LoVo (cell line): ENCODE data around the gene ANKH.
A peak's percentile ranks its signal among the peaks of the same experiment; 100 is the strongest.
"Not testable (repeated sequence)": the region's sequence is repeated elsewhere in the genome, so short reads cannot be mapped to it uniquely, and the experiment has no call there.

Source experiments
- DNase-seq: peaks from one replicate; pipeline ENCODE4 v3.0.0-alpha.2; 2016; ENCODE audit warnings: low spot score

The ANKH gene

DNA sequence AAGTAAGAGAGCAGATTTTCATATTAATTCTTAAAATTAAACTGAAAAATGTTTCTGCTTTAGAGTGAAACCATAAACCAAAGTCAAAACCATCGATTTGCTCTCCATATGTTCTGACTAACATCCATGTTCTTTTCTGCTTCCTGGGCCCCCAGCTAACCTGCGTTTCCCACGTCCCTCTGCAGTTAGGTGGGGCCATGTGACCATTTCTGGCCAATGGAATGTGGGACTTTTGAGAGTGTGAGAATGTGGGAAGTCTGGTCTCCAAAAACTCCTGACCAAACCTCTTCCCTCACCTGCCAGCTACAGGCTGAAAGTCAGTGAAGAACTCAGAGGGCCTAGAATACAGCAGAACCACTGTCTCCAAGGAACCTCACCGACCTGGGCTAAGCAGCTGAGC, 44.9 kb downstream of the ANKH start:
- no peak for DNase-seq

GRCh38 chr5:14825977-14826376, 45.6 kb downstream of the ANKH start:
- no peak for DNase-seq

DNA sequence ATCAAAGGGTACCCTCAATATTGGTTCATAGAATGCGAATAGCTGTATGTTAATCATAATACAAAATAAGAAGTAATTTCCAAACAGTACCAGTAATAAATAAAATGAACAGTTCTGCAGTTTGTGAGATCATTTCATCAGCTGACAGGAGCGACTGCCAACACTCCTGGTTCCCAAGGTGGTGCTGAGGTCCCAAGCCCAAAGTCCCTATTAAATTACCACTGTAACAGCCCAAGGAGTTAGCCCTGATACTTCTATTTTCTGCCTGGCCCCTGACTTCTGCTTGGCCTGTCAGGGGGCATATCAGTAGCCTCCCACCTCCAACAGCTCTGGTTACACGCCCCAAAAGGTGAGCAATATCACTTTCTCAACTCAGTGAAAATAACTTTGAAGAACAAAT, 47.1 kb downstream of the ANKH start:
- DNase-seq: no peak

DNA sequence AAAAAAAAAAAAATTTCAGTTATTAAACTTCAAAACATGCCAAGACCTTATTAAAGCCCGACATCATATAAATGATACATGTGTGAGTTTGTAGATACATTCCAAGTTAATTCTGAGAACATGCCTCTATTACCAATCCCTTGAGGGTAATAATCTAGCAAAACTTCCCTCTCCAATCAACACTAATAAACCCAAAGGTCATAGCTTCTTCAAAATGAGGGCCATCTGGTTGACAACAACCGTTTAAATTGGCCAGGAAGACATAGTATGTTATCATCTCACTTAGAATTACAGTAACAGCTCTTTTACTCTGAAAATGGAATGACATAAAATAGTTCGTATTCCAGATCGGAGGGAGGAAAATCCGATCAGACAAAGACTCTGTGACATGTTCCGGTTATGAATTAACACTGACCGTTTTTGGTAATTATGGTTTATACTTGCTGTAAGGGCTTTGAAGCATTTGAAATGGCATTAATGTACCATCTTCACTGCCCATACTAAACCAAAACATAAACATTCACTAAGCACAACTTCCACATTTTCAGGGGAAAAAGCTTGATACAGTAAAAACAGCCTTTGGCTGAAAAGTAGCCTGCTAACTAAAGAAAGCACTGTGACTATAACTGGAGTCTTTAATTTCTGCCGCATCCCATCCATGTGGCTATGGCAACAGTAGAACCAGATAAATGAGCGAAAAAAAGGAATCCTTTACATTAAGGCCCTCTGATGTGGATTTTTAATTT, 50.3 kb downstream of the ANKH start:
- DNase-seq: no peak

GRCh38 chr5:14818931-14819790, 52.4 kb downstream of the ANKH start:
- DNase-seq: no peak

DNA sequence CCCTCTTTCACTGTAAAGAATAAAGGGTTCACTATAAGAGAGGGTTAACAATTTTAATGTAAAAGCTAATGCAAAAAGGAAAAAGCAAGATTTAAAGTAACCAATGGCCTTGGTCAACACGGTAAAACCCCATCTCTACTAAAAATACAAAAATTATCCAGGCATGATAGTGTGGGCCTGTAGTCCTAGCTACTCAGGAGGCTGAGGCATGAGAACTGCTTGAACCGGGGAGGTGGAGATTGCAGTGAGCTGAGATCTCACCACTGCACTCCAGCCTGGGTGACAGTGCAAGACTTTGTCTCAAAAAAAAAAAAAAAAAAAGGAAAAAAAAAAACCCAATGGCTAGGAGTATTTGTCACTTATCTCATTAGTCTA, 53.8 kb downstream of the ANKH start:
- not testable (repeated sequence) for DNase-seq

- DNase-seq: no peak
These were observed 54.4 kb downstream of the ANKH start for GRCh38 chr5:14816999-14817761.

DNA sequence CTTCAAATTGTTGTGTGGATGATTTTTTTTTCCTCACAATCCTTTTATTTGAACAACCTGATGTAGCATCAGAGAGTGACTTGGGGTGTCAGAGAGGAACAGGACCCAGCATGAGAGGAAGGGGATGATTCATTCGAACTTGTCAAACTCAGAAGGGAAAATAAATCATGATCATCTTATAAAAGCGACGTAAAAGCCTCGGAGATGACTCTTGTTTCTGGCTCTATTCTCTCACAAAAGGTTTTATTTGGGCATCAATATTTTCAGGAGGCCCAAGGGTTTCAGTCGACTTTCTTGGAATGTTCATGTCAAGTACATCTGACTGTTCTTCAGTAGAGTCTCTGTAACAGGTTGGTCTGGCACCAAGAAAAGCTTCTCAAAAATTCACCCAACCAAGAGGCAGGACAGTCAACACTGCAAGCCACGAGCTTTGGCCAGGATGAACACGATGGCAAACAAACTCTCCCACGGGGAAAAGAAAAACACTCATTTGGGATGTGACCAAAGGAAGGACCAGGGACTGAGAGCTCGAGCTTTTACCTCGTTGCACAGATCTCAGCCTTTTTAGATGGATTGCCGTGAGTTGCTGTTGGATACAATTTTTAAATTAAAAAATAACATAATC, 55.1 kb downstream of the ANKH start:
- DNase-seq: no peak

DNA sequence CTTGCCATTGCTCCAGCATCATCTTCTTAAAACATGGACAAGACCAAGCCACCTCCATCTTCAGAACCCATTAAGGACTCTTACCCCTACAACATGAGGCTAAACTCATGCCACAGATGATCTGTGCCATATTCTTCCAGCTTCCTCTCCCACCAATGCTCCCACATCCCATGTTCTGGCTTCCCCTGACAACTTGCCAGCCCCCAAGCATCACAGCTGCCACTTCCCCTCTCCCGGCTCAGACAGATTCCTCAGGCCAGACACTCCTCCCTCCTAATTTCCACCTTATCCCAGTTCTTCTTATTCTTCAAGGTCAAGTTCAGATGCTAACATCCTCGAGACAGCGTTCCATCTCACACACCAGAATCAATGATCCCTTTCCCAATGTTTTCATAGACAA, 57.8 kb downstream of the ANKH start:
- no peak for DNase-seq

DNA sequence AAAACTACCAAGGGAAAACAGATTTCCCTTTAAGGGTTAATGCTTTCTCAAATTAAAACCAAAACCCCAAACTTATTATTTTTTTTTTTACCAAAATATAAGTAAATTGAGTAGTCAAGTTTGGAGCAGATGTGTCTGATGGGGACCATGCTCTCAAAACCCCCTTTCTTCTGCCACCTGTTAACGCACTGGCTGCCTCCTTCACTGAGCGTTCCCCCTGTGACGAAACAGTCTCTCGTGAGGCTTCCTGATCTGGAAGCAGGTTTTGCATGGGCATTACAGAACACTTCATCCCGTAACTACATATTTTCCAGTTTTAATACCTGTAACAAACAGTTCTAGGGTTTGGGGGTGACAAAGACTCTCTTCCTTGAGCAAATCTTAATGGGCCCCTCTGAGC, 59.4 kb downstream of the ANKH start:
- DNase-seq: no peak

DNA sequence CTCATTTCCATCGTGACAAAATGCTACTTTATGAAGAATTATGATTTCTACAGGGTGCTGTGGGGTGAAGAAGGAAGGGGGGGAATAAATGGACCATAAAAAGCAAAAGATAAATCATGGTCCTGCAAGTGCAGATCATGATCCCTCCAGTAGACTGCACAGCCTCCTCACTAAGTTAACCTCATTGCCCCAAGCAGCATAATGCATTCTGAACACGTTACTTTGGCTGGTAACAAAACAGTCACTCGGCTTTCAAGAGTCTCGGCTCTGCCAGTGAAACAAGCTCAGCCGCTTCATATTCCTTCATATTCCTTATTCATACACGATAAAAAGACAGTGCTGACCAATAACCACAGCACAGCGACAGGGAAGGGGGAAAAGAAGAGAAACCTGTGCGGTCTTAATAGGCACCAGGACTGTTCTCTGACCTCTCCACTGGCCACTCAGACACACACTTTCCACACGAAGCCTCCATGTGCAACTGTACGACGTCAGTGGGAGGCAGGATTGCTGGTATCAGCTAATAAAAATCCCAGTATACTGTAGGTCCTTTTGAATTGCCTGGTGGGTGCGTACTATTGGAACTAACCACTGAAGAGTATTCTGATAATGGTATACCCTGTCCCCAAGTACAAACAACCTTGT, 60.5 kb downstream of the ANKH start:
- no peak for DNase-seq

DNA sequence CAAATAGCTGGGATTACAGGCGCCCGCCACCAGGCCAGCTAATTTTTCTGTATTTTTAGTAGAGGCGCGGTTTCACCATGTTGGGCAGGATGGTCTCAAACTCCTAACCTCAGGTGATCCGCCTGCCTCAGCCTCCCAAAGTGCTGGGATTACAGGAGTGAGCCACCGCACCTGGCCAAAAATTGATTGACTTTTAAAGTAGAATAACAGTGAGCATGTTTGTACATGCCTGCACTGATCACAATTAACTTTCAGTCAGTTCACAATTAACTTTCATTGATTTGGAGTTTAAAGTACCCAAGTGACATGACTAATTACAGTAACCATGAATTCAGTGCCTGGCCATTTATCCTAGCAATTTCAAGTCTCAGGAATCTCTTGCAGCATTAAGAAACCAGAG, 61.3 kb downstream of the ANKH start:
- DNase-seq: no peak

- peak; percentile 46 for DNase-seq
These were observed 62.0 kb downstream of the ANKH start for GRCh38 chr5:14809369-14810155.

GRCh38 chr5:14807471-14807870, 64.1 kb downstream of the ANKH start:
- no peak for DNase-seq

DNA sequence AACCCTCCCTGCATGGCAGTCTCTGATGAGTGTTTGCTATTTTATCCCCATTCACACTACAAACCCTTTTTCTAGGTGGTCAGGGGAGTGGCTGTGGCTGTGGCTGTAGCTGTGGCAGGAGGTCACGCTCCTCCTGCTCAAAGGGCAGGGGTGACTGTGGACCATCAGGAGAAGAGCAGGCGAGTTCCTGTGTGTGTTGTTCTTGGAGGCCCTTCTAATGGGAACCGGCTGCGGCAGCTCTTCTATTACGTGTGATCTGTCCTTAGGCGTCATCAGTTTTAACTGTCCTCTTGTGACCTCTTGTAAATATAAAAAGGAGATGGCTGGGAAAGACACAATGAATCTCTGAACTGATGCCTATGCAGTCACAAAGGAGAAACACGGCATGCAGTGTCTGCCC, 65.1 kb downstream of the ANKH start:
- DNase-seq: no peak

- no peak for DNase-seq
These were observed 69.0 kb downstream of the ANKH start for GRCh38 chr5:14802541-14802940.

- DNase-seq: no peak
These were observed 69.8 kb downstream of the ANKH start for GRCh38 chr5:14801792-14802191.

- DNase-seq: not testable (repeated sequence)
These were observed 74.2 kb downstream of the ANKH start for GRCh38 chr5:14797385-14797784.

- DNase-seq: no peak
These were observed 76.9 kb downstream of the ANKH start for GRCh38 chr5:14794583-14795230.

DNA sequence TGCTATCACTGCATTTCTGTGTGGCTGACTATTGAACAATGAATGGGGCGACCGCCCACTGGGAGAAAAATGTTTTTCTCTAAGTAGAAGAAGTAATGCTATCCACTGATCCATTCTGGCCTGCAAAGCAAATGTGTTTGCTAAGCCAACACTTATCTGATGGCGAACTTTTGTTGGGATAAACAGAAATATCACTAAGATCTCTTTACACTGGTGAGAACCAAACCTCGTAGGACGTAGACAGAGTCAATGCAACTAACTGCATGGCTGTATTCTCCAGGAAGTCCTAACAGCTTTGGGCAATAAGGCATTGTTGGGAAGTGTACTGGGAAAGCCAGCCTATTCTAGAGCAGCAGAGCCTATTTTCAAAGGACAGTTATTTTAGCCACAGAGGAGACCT, 77.7 kb downstream of the ANKH start:
- no peak for DNase-seq
